MM.1S (cell line): ENCODE measurements around the gene RPSA.
"Not testable (repeated sequence)": the region's sequence is repeated elsewhere in the genome, so short reads cannot be mapped to it uniquely, and the experiment has no call there.

Experiments
- DNase-seq: peaks from one replicate; pipeline ENCODE4 v3.0.0-alpha.2; 2015
- H2AFZ ChIP-seq: fragments of 300-600 bp; sonication (generic); 2 replicates; pipeline ENCODE4 v1.6.0; 2016; ENCODE audit warnings: antibody characterized with exemption, low read length
- H3F3A ChIP-seq: fragments of 300-600 bp; sonication (generic); 2 replicates; pipeline ENCODE4 v1.6.1; 2016; ENCODE audit warnings: mild to moderate bottlenecking, antibody characterized with exemption, low read length, moderate library complexity, mixed read lengths; ENCODE audit not compliant: insufficient read depth
- H3K27ac ChIP-seq: fragments of 300-600 bp; sonication (generic); 2 replicates; pipeline ENCODE4 v1.5.1; 2016; ENCODE audit warnings: mild to moderate bottlenecking, low read length
- H3K27me3 ChIP-seq: fragments of 300-600 bp; sonication (generic); replicated peaks from 2 replicates; pipeline ENCODE4 v1.6.0; 2016; ENCODE audit warnings: low read length; ENCODE audit not compliant: insufficient read depth
- H3K36me3 ChIP-seq: fragments of 300-600 bp; sonication (generic); replicated peaks from 2 replicates; pipeline ENCODE4 v1.6.1; 2016; ENCODE audit warnings: mild to moderate bottlenecking, low read length, mixed read lengths; ENCODE audit not compliant: insufficient read depth
- H3K4me1 ChIP-seq: fragments of 300-600 bp; sonication (generic); 2 replicates; pipeline ENCODE4 v1.6.1; 2016; ENCODE audit warnings: low read length, mixed read lengths
- H3K4me2 ChIP-seq: fragments of 300-600 bp; sonication (generic); 2 replicates; pipeline ENCODE4 v1.6.0; 2016; ENCODE audit warnings: low read depth, low read length
- H3K4me3 ChIP-seq: fragments of 300-600 bp; sonication (generic); 2 replicates; pipeline ENCODE4 v1.5.1; 2016; ENCODE audit warnings: low read length, mixed read lengths
- H3K79me2 ChIP-seq: fragments of 300-600 bp; sonication (generic); 2 replicates; pipeline ENCODE4 v1.6.1; 2016; ENCODE audit warnings: mixed run types, low read length, mixed read lengths
- H3K9ac ChIP-seq: fragments of 300-600 bp; sonication (generic); 2 replicates; pipeline ENCODE4 v1.6.1; 2016; ENCODE audit warnings: low read length, mixed read lengths
- H3K9me2 ChIP-seq: fragments of 300-600 bp; sonication (generic); replicated peaks from 2 replicates; pipeline ENCODE4 v1.6.1; 2016; ENCODE audit warnings: mild to moderate bottlenecking, low read length, mixed read lengths; ENCODE audit not compliant: insufficient read depth
- H3K9me3 ChIP-seq: fragments of 300-600 bp; sonication (generic); replicated peaks from 2 replicates; pipeline ENCODE4 v1.6.1; 2016; ENCODE audit warnings: mild to moderate bottlenecking, low read length, mixed read lengths; ENCODE audit not compliant: insufficient read depth
- H4K20me1 ChIP-seq: fragments of 300-600 bp; sonication (generic); 2 replicates; pipeline ENCODE4 v1.6.1; 2016; ENCODE audit warnings: mild to moderate bottlenecking, low read length, moderate library complexity, mixed read lengths; ENCODE audit not compliant: insufficient read depth
- CTCF ChIP-seq: fragments of 300-600 bp; sonication (generic); IDR thresholded peaks from 2 replicates; pipeline ENCODE4 v1.5.1; 2016; ENCODE audit warnings: antibody characterized with exemption, low read length, mixed read lengths
- EZH2 ChIP-seq: fragments of 300-600 bp; sonication (generic); optimal IDR thresholded peaks from 2 replicates; pipeline ENCODE3; 2017; ENCODE audit warnings: low read depth, mild to moderate bottlenecking, antibody characterized with exemption, low read length, mixed read lengths
- EZH2phosphoT487 ChIP-seq: fragments of 300-600 bp; sonication (generic); IDR thresholded peaks from 2 replicates; pipeline ENCODE4 v1.6.1; 2018; ENCODE audit warnings: antibody characterized with exemption, low read length

The RPSA gene

GRCh38 chr3:39412668-39413260 is 6.2 kb downstream of the RPSA start:
- Histone ChIP-seq H3F3A (peaks cover 76% of the 10 kb centered on the region), H3K27me3 (no peaks in the 10 kb centered on the region), H3K9me2 (no peaks in the 10 kb centered on the region), H3K79me2 (peaks cover 32% of the 10 kb centered on the region), H3K27ac (no peak overlapping the region), H2AFZ (no peak overlapping the region), H3K9me3 (no peaks in the 10 kb centered on the region), H3K4me2 (no peak overlapping the region), H3K4me3 (no peak overlapping the region), H3K9ac (no peak overlapping the region), H3K36me3 (peaks cover 32% of the 10 kb centered on the region), H4K20me1 (peaks cover 38% of the 10 kb centered on the region), H3K4me1 (peaks cover 7% of the 10 kb centered on the region)
- TF ChIP-seq EZH2 (no peak), EZH2phosphoT487 (no peak), CTCF (no peak)
- no peak for DNase-seq

GRCh38 chr3:39413691-39414420 is 7.3 kb downstream of the RPSA start:
- Histone ChIP-seq H3K4me3 (no peak overlapping the region), H3K9me2 (no peaks in the 10 kb centered on the region), H3K79me2 (peaks cover 22% of the 10 kb centered on the region), H3K9me3 (no peaks in the 10 kb centered on the region), H3K27me3 (no peaks in the 10 kb centered on the region), H4K20me1 (peaks cover 28% of the 10 kb centered on the region), H3K4me2 (no peak overlapping the region), H3K36me3 (peaks cover 23% of the 10 kb centered on the region), H2AFZ (no peak overlapping the region), H3F3A (peaks cover 66% of the 10 kb centered on the region), H3K4me1 (no peaks in the 10 kb centered on the region), H3K9ac (no peak overlapping the region), H3K27ac (no peak overlapping the region)
- DNase-seq: no peak
- TF ChIP-seq EZH2 (no peak), EZH2phosphoT487 (no peak), CTCF (no peak)

- H3K9me2 ChIP-seq: no peaks in the 10 kb centered on the region
- H2AFZ ChIP-seq: no peak overlapping the region
- H3K4me2 ChIP-seq: no peak overlapping the region
- no peak overlapping the region for H3K27ac ChIP-seq
- peaks cover 16% of the 10 kb centered on the region for H3K79me2 ChIP-seq
- peaks cover 19% of the 10 kb centered on the region for H3K36me3 ChIP-seq
- peaks cover 65% of the 10 kb centered on the region for H3F3A ChIP-seq
- peaks cover 25% of the 10 kb centered on the region for H4K20me1 ChIP-seq
- no peak overlapping the region for H3K4me3 ChIP-seq
- no peak for DNase-seq
- no peaks in the 10 kb centered on the region for H3K9me3 ChIP-seq
- no peak for TF ChIP-seq EZH2phosphoT487
- TF ChIP-seq CTCF: no peak
- no peak for TF ChIP-seq EZH2
- H3K9ac ChIP-seq: no peak overlapping the region
- no peaks in the 10 kb centered on the region for H3K27me3 ChIP-seq
- H3K4me1 ChIP-seq: no peaks in the 10 kb centered on the region
Observed at GRCh38 chr3:39414421-39414907, 7.9 kb downstream of the RPSA start.

DNA sequence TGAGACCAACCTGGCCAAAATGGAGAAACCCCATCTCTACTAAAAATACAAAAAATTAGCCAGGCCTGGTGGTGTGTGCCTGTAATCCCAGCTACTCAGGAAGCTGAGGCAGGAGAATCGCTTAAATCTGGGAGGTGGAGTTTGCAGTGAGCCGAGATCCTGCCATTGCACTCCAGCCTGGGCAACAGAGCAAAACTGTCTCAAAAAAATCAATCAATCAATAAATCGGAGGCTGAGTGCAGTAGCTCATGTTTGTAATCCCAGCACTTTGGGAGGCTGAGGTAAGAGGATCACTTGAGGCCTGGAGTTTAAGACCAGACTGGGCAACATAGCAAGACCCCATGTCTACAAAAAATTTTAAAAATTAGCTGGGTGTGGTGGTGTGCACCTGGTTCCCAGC is 8.8 kb downstream of the RPSA start:
- peaks cover 57% of the 10 kb centered on the region for H3F3A ChIP-seq
- not testable (repeated sequence) for H2AFZ ChIP-seq, H3K27me3 ChIP-seq, H3K4me1 ChIP-seq, H3K9me2 ChIP-seq, H3K27ac ChIP-seq, H3K79me2 ChIP-seq, H3K9ac ChIP-seq, H3K4me3 ChIP-seq, H3K4me2 ChIP-seq, H3K9me3 ChIP-seq, DNase-seq
- H4K20me1 ChIP-seq: peaks cover 17% of the 10 kb centered on the region
- H3K36me3 ChIP-seq: peaks cover 14% of the 10 kb centered on the region; the same call in 1 of the 2 replicates
